GM13976 (cell line): ENCODE results near the gene TSTD1.
A peak's percentile ranks its signal among the peaks of the same experiment; 100 is the strongest.

Experiments
- DNase-seq: peaks from one replicate; pipeline ENCODE4 v3.0.0; 2012; ENCODE audit warnings: low spot score
- CTCF ChIP-seq: IDR thresholded peaks from 2 replicates; pipeline ENCODE4 v1.5.1; 2012; ENCODE audit warnings: borderline replicate concordance, mild to moderate bottlenecking; ENCODE audit not compliant: insufficient read depth; ENCODE audit errors: extremely low read depth, missing control alignments, control extremely low read depth
- in situ Hi-C: fragments of 300-500 bp; cut with MboI; formaldehyde crosslinking; loops from one replicate; pipeline ENCODE4 v1.12.0; 2022; ENCODE audit warnings: low sequenced_read_pairs, mixed read lengths, inconsistent platforms; ENCODE audit not compliant: unreplicated experiment

Gene TSTD1

GRCh38 chr1:161038523-161039153 lies at the start of gene TSTD1:
TSS of gene TSTD1 (minus strand) at chr1:161038964. CDS start at chr1:161038889, 75 bp downstream.
- peak; percentile 94 for DNase-seq
- no peak for TF ChIP-seq CTCF
- in situ Hi-C loops = no loop called here

- TF ChIP-seq CTCF = no peak
- DNase-seq = no peak
- in situ Hi-C loops = no loop called here
Measured at GRCh38 chr1:161086457-161086856, 47.7 kb upstream of the TSTD1 start.

GRCh38 chr1:161085165-161085564 lies 46.4 kb upstream of the TSTD1 start:
- DNase-seq = no peak
- in situ Hi-C loops = no loop called here

DNA sequence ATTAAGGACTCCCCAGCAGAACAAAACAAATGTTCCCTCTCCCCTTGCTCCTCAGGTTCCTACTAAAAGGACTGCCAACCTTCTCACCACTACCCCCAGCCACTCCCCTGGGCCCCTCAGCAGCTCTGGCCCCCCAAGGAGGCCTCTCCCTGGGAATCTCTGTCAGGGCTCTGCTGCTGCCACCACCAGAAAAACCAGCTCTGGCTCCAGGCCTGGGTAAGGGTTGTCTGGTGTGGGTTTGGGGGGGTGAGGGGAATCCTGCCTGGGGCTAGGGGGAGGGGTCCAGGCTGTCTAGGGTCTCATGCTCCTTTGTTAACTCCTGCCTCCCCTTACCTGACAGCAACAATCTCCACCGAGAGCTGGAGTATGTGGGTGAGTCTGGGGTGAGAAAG lies 45.8 kb upstream of the TSTD1 start:
- in situ Hi-C loops = no loop called here
- DNase-seq = no peak
- no peak for TF ChIP-seq CTCF

More at GRCh38 chr1:161085165-161085564, 46.4 kb upstream of the TSTD1 start:
- TF ChIP-seq CTCF = no peak

- DNase-seq = no peak
- no peak for TF ChIP-seq CTCF
- in situ Hi-C loops = no loop called here
Measured at GRCh38 chr1:161083748-161084596, 45.2 kb upstream of the TSTD1 start.

- DNase-seq = no peak
- no peak for TF ChIP-seq CTCF
- in situ Hi-C loops = no loop called here
Measured at GRCh38 chr1:161082996-161083747, 44.4 kb upstream of the TSTD1 start.
